ENCODE results near the gene UBE2J2.

UBE2J2 gene

GRCh38 chr1:1264868-1265272 is 8.8 kb downstream of the UBE2J2 start:
- no peak overlapping the region for H3K14ac ChIP-seq (ENCODE audit: low read length in 2 of 2)
- peak overlapping the region; percentile 95 for H2AK5ac ChIP-seq (ENCODE audit: low read length, severe bottlenecking)
- peak overlapping the region; percentile 96 for H2BK5ac ChIP-seq (ENCODE audit: low read depth, low read length, poor library complexity, severe bottlenecking)
- no peak overlapping the region for H3K4me3 ChIP-seq (ENCODE audit: insufficient read depth in 1 of 2, low read depth in 1 of 2, low read length in 2 of 2)
- no peaks in the 10 kb centered on the region for H3K9me3 ChIP-seq (ENCODE audit: control insufficient read depth, low read length)
- no peak overlapping the region for H2BK120ac ChIP-seq (ENCODE audit: low read depth, low read length)
- H2BK12ac ChIP-seq (ENCODE audit: low read length in 2 of 2) = peak overlapping the region; percentile 72 to 95
- peak overlapping the region; percentile 90 for H4K8ac ChIP-seq (ENCODE audit: low read length)
- H3K23ac ChIP-seq (ENCODE audit: low read length in 2 of 2) = no peak overlapping the region
- peaks cover 38% of the 10 kb centered on the region for H3K4me1 ChIP-seq (ENCODE audit: control insufficient read depth, insufficient read depth, low read depth, low read length)
- peaks cover 60 to 72% of the 10 kb centered on the region in 2 experiments for H3K36me3 ChIP-seq (ENCODE audit: control insufficient read depth in 1 of 2, insufficient read depth in 2 of 2, low read depth in 1 of 2, low read length in 2 of 2)
- WGBS = 4% methylated on average over 10 of the region's 10 CpGs
- H3K4ac ChIP-seq (ENCODE audit: low read depth in 1 of 2, low read length in 2 of 2) = peak overlapping the region; percentile 54 to 89
- DNase-seq = peak; percentile 100
- H2AFZ ChIP-seq (ENCODE audit: low read depth, low read length) = no peak overlapping the region
- peaks cover 19% of the 10 kb centered on the region for H3K79me1 ChIP-seq (replicated peaks; ENCODE audit: low read length, poor library complexity, severe bottlenecking)
- H4K91ac ChIP-seq (ENCODE audit: low read length) = peak overlapping the region; percentile 98
- H3K27ac ChIP-seq (ENCODE audit: low read length, poor library complexity, severe bottlenecking) = peak overlapping the region; percentile 100
- H3K9ac ChIP-seq (ENCODE audit: low read length) = peak overlapping the region; percentile 45
- H3K18ac ChIP-seq (ENCODE audit: low read depth in 1 of 2, low read length in 2 of 2) = peak overlapping the region; percentile 79 to 84
- H3K27me3 ChIP-seq (ENCODE audit: control insufficient read depth in 1 of 2, insufficient read depth in 1 of 2, low read length in 2 of 2) = no peaks in the 10 kb centered on the region
- peak overlapping the region; percentile 36 for H2BK15ac ChIP-seq (ENCODE audit: low read depth, poor library complexity, severe bottlenecking)
- H3K4me2 ChIP-seq (ENCODE audit: low read length, poor library complexity, severe bottlenecking) = peak overlapping the region; percentile 45

GRCh38 chr1:1264026-1264425 is 9.6 kb downstream of the UBE2J2 start:
- Histone ChIP-seq H2BK120ac (ENCODE audit: low read depth, low read length) (no peak overlapping the region), H3K27me3 (ENCODE audit: control insufficient read depth in 1 of 2, insufficient read depth in 1 of 2, low read length in 2 of 2) (no peaks in the 10 kb centered on the region), H2AK5ac (ENCODE audit: low read length, severe bottlenecking) (peak overlapping the region; percentile 95), H3K4me3 (ENCODE audit: insufficient read depth in 1 of 2, low read depth in 1 of 2, low read length in 2 of 2) (no peak overlapping the region), H3K18ac (ENCODE audit: low read depth in 1 of 2, low read length in 2 of 2) (peak overlapping the region; percentile 52 to 64), H3K4me2 (ENCODE audit: low read length, poor library complexity, severe bottlenecking) (no peak overlapping the region), H4K91ac (ENCODE audit: low read length) (peak overlapping the region; percentile 34), H3K4ac (ENCODE audit: low read depth in 1 of 2, low read length in 2 of 2) (peak overlapping the region in 1 of 2 experiments; percentile 63), H3K4me1 (ENCODE audit: control insufficient read depth, insufficient read depth, low read depth, low read length) (peaks cover 39% of the 10 kb centered on the region), H3K23ac (ENCODE audit: low read length in 2 of 2) (no peak overlapping the region), H3K36me3 (ENCODE audit: control insufficient read depth in 1 of 2, insufficient read depth in 2 of 2, low read depth in 1 of 2, low read length in 2 of 2) (peaks cover 69 to 80% of the 10 kb centered on the region in 2 experiments), H3K9me3 (ENCODE audit: control insufficient read depth, low read length) (no peaks in the 10 kb centered on the region), H2BK5ac (ENCODE audit: low read depth, low read length, poor library complexity, severe bottlenecking) (no peak overlapping the region), H3K9ac (ENCODE audit: low read length) (no peak overlapping the region), H2BK15ac (ENCODE audit: low read depth, poor library complexity, severe bottlenecking) (no peak overlapping the region), H4K8ac (ENCODE audit: low read length) (peak overlapping the region; percentile 59), H2AFZ (ENCODE audit: low read depth, low read length) (no peak overlapping the region), H3K79me1 (replicated peaks; ENCODE audit: low read length, poor library complexity, severe bottlenecking) (peaks cover 19% of the 10 kb centered on the region), H3K14ac (ENCODE audit: low read length in 2 of 2) (no peak overlapping the region), H2BK12ac (ENCODE audit: low read length in 2 of 2) (peak overlapping the region in 1 of 2 experiments; percentile 40), H3K27ac (ENCODE audit: low read length, poor library complexity, severe bottlenecking) (peak overlapping the region; percentile 88)
- DNase-seq = peak; percentile 76
- 57% methylated on average over 9 of the region's 9 CpGs for WGBS

- 98% methylated on average over 8 of the region's 8 CpGs for WGBS
- Histone ChIP-seq H3K9ac (ENCODE audit: low read length) (no peak overlapping the region), H4K8ac (ENCODE audit: low read length) (no peak overlapping the region), H3K4ac (ENCODE audit: low read depth in 1 of 2, low read length in 2 of 2) (no peak overlapping the region), H2BK120ac (ENCODE audit: low read depth, low read length) (no peak overlapping the region), H3K36me3 (ENCODE audit: control insufficient read depth in 1 of 2, insufficient read depth in 2 of 2, low read depth in 1 of 2, low read length in 2 of 2) (peaks cover 69 to 75% of the 10 kb centered on the region in 2 experiments), H3K4me2 (ENCODE audit: low read length, poor library complexity, severe bottlenecking) (no peak overlapping the region), H3K79me1 (replicated peaks; ENCODE audit: low read length, poor library complexity, severe bottlenecking) (peaks cover 24% of the 10 kb centered on the region), H2AK5ac (ENCODE audit: low read length, severe bottlenecking) (peak overlapping the region; percentile 52), H3K27ac (ENCODE audit: low read length, poor library complexity, severe bottlenecking) (no peak overlapping the region), H3K9me3 (ENCODE audit: control insufficient read depth, low read length) (no peaks in the 10 kb centered on the region), H4K91ac (ENCODE audit: low read length) (no peak overlapping the region), H3K4me3 (ENCODE audit: insufficient read depth in 1 of 2, low read depth in 1 of 2, low read length in 2 of 2) (no peak overlapping the region), H3K27me3 (ENCODE audit: control insufficient read depth in 1 of 2, insufficient read depth in 1 of 2, low read length in 2 of 2) (no peaks in the 10 kb centered on the region), H3K23ac (ENCODE audit: low read length in 2 of 2) (peak overlapping the region in 1 of 2 experiments; percentile 18), H3K18ac (ENCODE audit: low read depth in 1 of 2, low read length in 2 of 2) (no peak overlapping the region), H3K14ac (ENCODE audit: low read length in 2 of 2) (no peak overlapping the region), H2BK12ac (ENCODE audit: low read length in 2 of 2) (no peak overlapping the region), H2BK15ac (ENCODE audit: low read depth, poor library complexity, severe bottlenecking) (no peak overlapping the region), H3K4me1 (ENCODE audit: control insufficient read depth, insufficient read depth, low read depth, low read length) (peaks cover 41% of the 10 kb centered on the region), H2AFZ (ENCODE audit: low read depth, low read length) (no peak overlapping the region), H2BK5ac (ENCODE audit: low read depth, low read length, poor library complexity, severe bottlenecking) (no peak overlapping the region)
- no peak for DNase-seq
Measured at GRCh38 chr1:1262758-1263157, 10.9 kb downstream of the UBE2J2 start.

GRCh38 chr1:1262071-1262470 is 11.6 kb downstream of the UBE2J2 start:
- no peak for DNase-seq
- no peak overlapping the region for H2AK5ac ChIP-seq (ENCODE audit: low read length, severe bottlenecking)
- H3K27me3 ChIP-seq (ENCODE audit: control insufficient read depth in 1 of 2, insufficient read depth in 1 of 2, low read length in 2 of 2) = no peaks in the 10 kb centered on the region
- no peak overlapping the region for H2BK120ac ChIP-seq (ENCODE audit: low read depth, low read length)
- no peaks in the 10 kb centered on the region for H3K9me3 ChIP-seq (ENCODE audit: control insufficient read depth, low read length)
- H4K91ac ChIP-seq (ENCODE audit: low read length) = no peak overlapping the region
- no peak overlapping the region for H3K18ac ChIP-seq (ENCODE audit: low read depth in 1 of 2, low read length in 2 of 2)
- no peak overlapping the region for H2BK12ac ChIP-seq (ENCODE audit: low read length in 2 of 2)
- H3K79me1 ChIP-seq (replicated peaks; ENCODE audit: low read length, poor library complexity, severe bottlenecking) = peaks cover 27% of the 10 kb centered on the region
- no peak overlapping the region for H3K23ac ChIP-seq (ENCODE audit: low read length in 2 of 2)
- no peak overlapping the region for H2BK5ac ChIP-seq (ENCODE audit: low read depth, low read length, poor library complexity, severe bottlenecking)
- H2BK15ac ChIP-seq (ENCODE audit: low read depth, poor library complexity, severe bottlenecking) = no peak overlapping the region
- H3K36me3 ChIP-seq (ENCODE audit: control insufficient read depth in 1 of 2, insufficient read depth in 2 of 2, low read depth in 1 of 2, low read length in 2 of 2) = peaks cover 68% of the 10 kb centered on the region in 2 experiments
- no peak overlapping the region for H3K14ac ChIP-seq (ENCODE audit: low read length in 2 of 2)
- no peak overlapping the region for H3K4me2 ChIP-seq (ENCODE audit: low read length, poor library complexity, severe bottlenecking)
- H3K4ac ChIP-seq (ENCODE audit: low read depth in 1 of 2, low read length in 2 of 2) = no peak overlapping the region
- H3K9ac ChIP-seq (ENCODE audit: low read length) = no peak overlapping the region
- WGBS = 98% methylated on average over 17 of the region's 17 CpGs
- peaks cover 41% of the 10 kb centered on the region for H3K4me1 ChIP-seq (ENCODE audit: control insufficient read depth, insufficient read depth, low read depth, low read length)
- no peak overlapping the region for H4K8ac ChIP-seq (ENCODE audit: low read length)
- no peak overlapping the region for H2AFZ ChIP-seq (ENCODE audit: low read depth, low read length)
- H3K27ac ChIP-seq (ENCODE audit: low read length, poor library complexity, severe bottlenecking) = no peak overlapping the region
- H3K4me3 ChIP-seq (ENCODE audit: insufficient read depth in 1 of 2, low read depth in 1 of 2, low read length in 2 of 2) = no peak overlapping the region
